GM19025 (cell line): ENCODE data around the gene DGCR6L.
"Not testable (repeated sequence)": the region's sequence is repeated elsewhere in the genome, so short reads cannot be mapped to it uniquely, and the experiment has no call there.

Experiments used
- ATAC-seq: cut with Tn5 transposase; IDR thresholded peaks from one replicate; pipeline ENCODE4 v1.9.1; 2021; ENCODE audit warnings: mild to moderate bottlenecking, low read depth, moderate library complexity; ENCODE audit not compliant: unreplicated experiment

DGCR6L gene

GRCh38 chr22:20295262-20296064, 24.4 kb downstream of the DGCR6L start:
- no peak for ATAC-seq

GRCh38 chr22:20292673-20293232, 27.1 kb downstream of the DGCR6L start:
- ATAC-seq: no peak

DNA sequence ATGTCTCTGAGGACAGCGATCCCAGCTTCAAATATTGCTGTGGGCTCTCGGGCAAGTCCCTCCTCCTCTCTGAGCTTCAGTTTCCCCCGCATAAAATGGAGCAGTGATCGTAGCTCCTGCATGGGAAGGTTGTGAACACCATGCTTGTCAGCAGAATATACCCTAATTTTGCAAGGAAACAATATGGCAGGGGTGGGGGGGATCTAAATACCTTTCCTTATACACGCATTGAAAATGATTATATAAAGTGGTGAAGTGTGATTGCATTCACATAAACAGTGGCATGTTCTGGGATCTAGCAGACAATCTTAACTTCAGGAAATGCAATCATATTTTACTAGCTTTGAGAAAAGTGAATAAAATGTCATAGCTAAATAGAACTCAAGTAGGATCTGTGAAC, 27.8 kb downstream of the DGCR6L start:
- no peak for ATAC-seq

- ATAC-seq: no peak
Observed at GRCh38 chr22:20291604-20292063, 28.2 kb downstream of the DGCR6L start.

GRCh38 chr22:20291249-20291586, 28.6 kb downstream of the DGCR6L start:
- no peak for ATAC-seq

- ATAC-seq: no peak
Observed at GRCh38 chr22:20290578-20291248, 29.1 kb downstream of the DGCR6L start.

GRCh38 chr22:20290045-20290392, 29.8 kb downstream of the DGCR6L start:
- no peak for ATAC-seq

- ATAC-seq: not testable (repeated sequence)
Observed at GRCh38 chr22:20289182-20290044, 30.4 kb downstream of the DGCR6L start.

GRCh38 chr22:20286784-20287423, 33.0 kb downstream of the DGCR6L start:
- not testable (repeated sequence) for ATAC-seq

- ATAC-seq: not testable (repeated sequence)
Observed at GRCh38 chr22:20286312-20286660, 33.6 kb downstream of the DGCR6L start.

- ATAC-seq: not testable (repeated sequence)
Observed at GRCh38 chr22:20285473-20286311, 34.2 kb downstream of the DGCR6L start.

DNA sequence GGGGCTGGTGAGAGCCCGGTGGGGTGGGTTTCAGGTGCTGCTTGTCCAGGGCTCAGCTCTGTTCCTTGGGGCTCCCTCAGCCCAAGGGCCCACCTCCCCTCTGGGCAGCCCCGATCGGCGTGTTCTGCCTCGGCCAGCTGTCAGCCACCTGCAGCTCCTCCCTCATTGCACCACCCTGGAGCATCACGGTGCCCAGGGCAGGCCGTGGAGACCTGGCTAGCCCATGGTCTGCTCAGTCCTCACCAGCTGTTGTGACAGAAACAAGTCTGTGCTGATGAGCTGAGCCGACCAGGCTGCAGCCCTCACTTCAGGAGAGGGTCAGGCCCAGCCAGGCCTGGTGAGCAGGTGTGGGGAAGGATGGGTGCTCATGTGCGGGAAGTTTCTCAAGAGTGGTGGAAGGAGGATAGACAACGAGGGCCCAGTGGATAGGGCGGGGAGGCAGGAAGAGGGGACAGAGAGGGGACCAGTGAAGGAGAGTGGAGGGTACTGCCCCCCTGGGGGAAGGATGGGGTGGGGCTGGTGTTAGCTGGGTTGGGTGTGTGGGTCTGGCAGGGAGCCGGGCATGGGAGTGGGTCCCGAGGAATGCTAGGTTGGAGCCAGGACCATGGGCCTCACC, 35.3 kb downstream of the DGCR6L start:
- no peak for ATAC-seq

- no peak for ATAC-seq
Observed at GRCh38 chr22:20283674-20284066, 36.2 kb downstream of the DGCR6L start.

GRCh38 chr22:20282901-20283673, 36.8 kb downstream of the DGCR6L start:
- no peak for ATAC-seq

GRCh38 chr22:20281891-20282290, 38.0 kb downstream of the DGCR6L start:
- no peak for ATAC-seq

DNA sequence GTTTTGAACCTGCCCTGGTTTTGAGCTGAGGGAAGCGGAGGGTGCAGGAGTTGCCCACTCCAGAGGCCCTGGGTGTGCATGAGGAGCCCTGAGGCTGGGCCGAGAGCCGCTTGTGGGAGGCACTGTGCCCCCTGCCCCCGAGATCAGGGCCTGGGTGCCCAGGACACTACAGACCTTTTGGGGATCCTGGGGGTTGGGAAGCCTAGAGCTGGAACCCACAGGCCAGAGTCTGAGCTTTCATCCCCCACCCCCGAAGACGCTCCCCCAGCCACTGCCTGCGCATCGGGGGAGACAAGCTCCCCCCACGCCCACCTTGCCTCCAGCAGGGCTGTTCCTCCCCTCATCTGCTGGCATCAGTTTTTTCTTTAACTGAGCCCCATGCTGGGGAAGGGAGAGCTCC, 38.4 kb downstream of the DGCR6L start:
- not testable (repeated sequence) for ATAC-seq

DNA sequence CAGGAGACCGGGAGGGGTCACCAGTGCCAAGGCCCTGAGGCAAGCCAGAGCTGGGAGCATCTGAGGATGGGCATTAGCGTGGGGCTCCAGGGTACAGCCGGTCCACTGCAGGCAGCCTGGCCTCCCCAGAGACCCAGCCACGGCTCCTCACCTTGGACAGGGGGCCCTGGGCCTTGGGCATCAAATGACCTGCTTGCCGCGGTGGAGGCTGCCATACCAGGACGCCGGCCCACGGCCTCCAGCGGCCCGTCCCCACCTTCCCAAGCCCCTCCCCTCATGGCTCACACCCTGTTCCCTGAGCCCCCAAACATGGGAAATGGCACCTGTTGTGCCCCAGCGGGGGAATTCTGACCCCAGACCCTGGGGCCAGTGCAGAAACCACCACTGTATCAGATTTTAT, 39.0 kb downstream of the DGCR6L start:
- ATAC-seq: no peak

DNA sequence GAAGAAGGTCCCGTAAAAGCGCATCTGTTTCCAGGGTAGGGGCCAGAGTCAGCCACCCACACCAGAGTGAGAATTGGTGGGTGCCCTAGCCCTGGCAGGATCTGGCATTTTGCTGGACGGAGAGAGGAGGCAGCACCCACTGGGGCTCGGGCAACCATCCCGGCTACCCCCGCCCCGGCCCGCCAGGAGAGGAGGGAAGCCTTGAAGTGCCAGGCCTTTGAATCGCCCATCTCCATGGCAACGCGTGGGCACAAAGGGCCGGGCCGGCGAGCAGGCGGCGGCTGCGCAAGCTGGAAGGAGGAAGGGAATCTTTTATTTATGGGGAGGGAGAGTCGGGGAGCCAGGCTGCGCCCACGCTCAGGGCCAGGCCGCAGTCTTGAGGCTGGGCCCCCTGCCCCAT, 39.7 kb downstream of the DGCR6L start:
- not testable (repeated sequence) for ATAC-seq
